CD4-positive, alpha-beta T cell (primary cell): ENCODE data around the gene FMO1. TPM values are rescaled to one million over a fixed set of nuclear protein-coding genes. Genes with fewer than 3 reads are reported as not detected.

Source experiments
- ATAC-seq: fragments of 200-7000 bp; cut with Tn5 transposase; one replicate; pipeline ENCODE4 v1.10.0; 2022; ENCODE audit warnings: mild to moderate bottlenecking; ENCODE audit not compliant: poor library complexity
- CTCF ChIA-PET: fragments of 350-600 bp; sonication (Branson Sonifier 250); formaldehyde crosslinking; loops from one replicate; lab custom pipeline; 2021; ENCODE audit warnings: antibody characterized with exemption, inconsistent platforms; lab: Charles Lee
- POLR2A ChIA-PET: fragments of 350-600 bp; sonication (Branson Sonifier 250); formaldehyde crosslinking; loops from one replicate; lab custom pipeline; 2021; ENCODE audit warnings: antibody characterized with exemption, inconsistent platforms; lab: Charles Lee
- DNase-seq, 14 experiments: peaks; one replicate each; pipeline ENCODE4 v3.0.0-alpha.2; 2013 to 2020; ENCODE audit warnings: mixed read lengths in 2 of 14
- H3K27ac ChIP-seq, 2 donors: one replicate each; pipeline versions ENCODE4 v1.5.1 to v1.7.0; 2013; ENCODE audit warnings: low read length in 2 of 2, low read depth in 1 of 2, mild to moderate bottlenecking in 1 of 2
- H3K27me3 ChIP-seq, 2 experiments: 1 replicate in 1 of 2; 2 replicates in 1 of 2; pipeline versions ENCODE4 v1.6.1 to v1.7.0; 2013; ENCODE audit warnings: low read length in 2 of 2, control low read depth in 1 of 2, mild to moderate bottlenecking in 1 of 2, moderate library complexity in 1 of 2; ENCODE audit not compliant: insufficient read depth in 2 of 2, control insufficient read depth in 1 of 2
- H3K36me3 ChIP-seq: one replicate; pipeline ENCODE4 v1.6.1; 2013; ENCODE audit warnings: low read length, control low read depth; ENCODE audit not compliant: insufficient read depth
- H3K4me1 ChIP-seq: one replicate; pipeline ENCODE4 v1.6.1; 2013; ENCODE audit warnings: low read length, control low read depth; ENCODE audit not compliant: insufficient read depth
- H3K4me3 ChIP-seq: one replicate; pipeline ENCODE4 v1.5.1; 2013; ENCODE audit warnings: mild to moderate bottlenecking, low read length, moderate library complexity
- H3K9me3 ChIP-seq, 2 experiments: 1 replicate in 1 of 2; 2 replicates in 1 of 2; pipeline versions ENCODE4 v1.6.1 to v1.7.0; 2013; ENCODE audit warnings: low read length in 2 of 2, mild to moderate bottlenecking in 2 of 2, control low read depth in 1 of 2, moderate library complexity in 1 of 2; ENCODE audit not compliant: control insufficient read depth in 1 of 2, insufficient read depth in 1 of 2
- H3K27ac Mint-ChIP-seq: one replicate; pipeline ENCODE4 v1.8.0; 2020; ENCODE audit warnings: mixed read lengths
- H3K27me3 Mint-ChIP-seq: one replicate; pipeline ENCODE4 v1.8.0; 2021; ENCODE audit warnings: mixed read lengths
- H3K36me3 Mint-ChIP-seq: one replicate; pipeline ENCODE4 v1.8.0; 2021; ENCODE audit warnings: low read depth, mixed read lengths
- H3K4me1 Mint-ChIP-seq: one replicate; pipeline ENCODE4 v1.8.0; 2021; ENCODE audit warnings: low read depth, mixed read lengths
- H3K4me3 Mint-ChIP-seq: one replicate; pipeline ENCODE4 v1.8.0; 2020; ENCODE audit warnings: mild to moderate bottlenecking, mixed read lengths
- H3K9me3 Mint-ChIP-seq: one replicate; pipeline ENCODE4 v1.8.0; 2020; ENCODE audit warnings: mixed read lengths
- CTCF ChIP-seq: fragments of 200-600 bp; IDR thresholded peaks from one replicate; pipeline ENCODE4 v1.8.0; 2022; ENCODE audit warnings: antibody characterized with exemption, mild to moderate bottlenecking
- intact Hi-C, 2 experiments: fragments of 100-400 bp; cut with DNase I in 1 of 2; cut with micrococcal nuclease in 1 of 2; formaldehyde crosslinking; loops; one replicate each; pipeline versions ENCODE4 v1.15.1 to v1.9.0; 2023 to 2025; cut with DNase I, micrococcal nuclease
- total RNA-seq, 174 experiments: library from RNA in 2 of 174; stranded (reverse) in 2 of 174; gene quantifications; one replicate each; pipeline ENCODE4 v1.2.3 and lab custom pipeline; 2021 to 2026

The FMO1 gene
- total RNA-seq, 2 experiments from 2014 or later = not detected

DNA sequence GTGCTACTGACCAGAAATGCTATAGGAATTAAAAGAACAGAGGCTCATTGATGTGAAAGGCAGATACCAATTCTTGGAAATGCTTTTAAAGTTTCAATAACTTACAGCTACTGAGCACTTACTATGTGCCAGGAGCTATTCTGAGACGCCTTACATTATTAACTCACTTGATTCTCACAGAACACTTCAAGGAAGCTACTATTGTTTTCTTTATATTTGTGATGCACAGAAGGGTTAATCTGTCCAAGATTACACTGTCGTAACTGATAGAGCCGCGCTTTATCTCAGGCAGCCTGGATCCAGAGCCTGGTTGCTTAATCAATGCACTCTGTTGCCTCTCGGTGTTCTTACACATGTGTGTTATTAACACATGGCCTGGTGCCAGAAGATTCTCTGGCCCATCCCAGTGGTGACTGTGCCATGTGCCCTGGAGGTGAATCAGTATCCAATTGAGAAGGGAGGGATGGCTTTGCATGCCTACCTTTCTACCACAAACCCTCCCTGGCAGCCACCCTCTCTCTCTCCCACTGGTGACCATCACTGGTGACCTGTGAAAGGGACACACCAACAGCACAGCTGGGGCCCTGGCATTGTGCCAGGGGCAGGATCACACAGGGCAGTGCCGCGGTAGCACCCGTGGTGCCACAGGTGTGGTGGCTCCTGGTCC lies 8.8 kb downstream of the FMO1 start:
- H3K27me3 ChIP-seq = peaks cover 10% of the 10 kb centered on the region in 2 experiments
- H3K4me3 ChIP-seq = no peak overlapping the region
- peaks cover 4% of the 10 kb centered on the region for H3K4me1 ChIP-seq
- no peak for TF ChIP-seq CTCF
- H3K9me3 ChIP-seq = no peaks in the 10 kb centered on the region
- DNase-seq (no peak), ATAC-seq (no peak)
- H3K9me3 Mint-ChIP-seq = no peaks in the 10 kb centered on the region
- H3K36me3 ChIP-seq = no peaks in the 10 kb centered on the region
- ChIA-PET CTCF (no interaction called here), POLR2A (no interaction called here)
- H3K27ac ChIP-seq = no peak overlapping the region
- H3K36me3 Mint-ChIP-seq = no peaks in the 10 kb centered on the region
- H3K4me3 Mint-ChIP-seq = no peak overlapping the region
- peaks cover 4% of the 10 kb centered on the region for H3K4me1 Mint-ChIP-seq
- intact Hi-C loops = no loop called here
- H3K27me3 Mint-ChIP-seq = peaks cover 30% of the 10 kb centered on the region
- no peak overlapping the region for H3K27ac Mint-ChIP-seq

DNA sequence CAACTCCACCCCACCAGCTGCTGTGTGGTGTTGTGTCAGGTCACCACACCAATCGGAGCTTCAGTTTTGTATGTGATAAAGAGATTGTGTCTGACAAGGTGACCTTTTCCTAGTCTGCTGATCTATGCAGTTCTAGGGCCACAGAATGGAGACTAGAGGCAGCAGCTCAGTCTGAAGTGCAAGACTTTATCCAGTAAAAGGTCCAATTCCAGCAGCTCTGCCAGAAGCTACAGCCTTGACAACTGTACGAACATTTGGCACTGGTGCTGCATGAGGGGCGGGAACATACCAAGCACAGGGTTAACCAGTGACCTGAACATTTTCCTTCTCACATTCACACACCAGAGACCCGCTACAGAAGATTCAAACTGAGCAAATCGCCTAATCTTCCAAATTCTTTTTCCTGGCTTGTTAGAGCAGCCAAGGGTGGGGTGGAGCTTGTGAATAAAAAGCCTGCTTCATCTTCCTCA lies 9.3 kb downstream of the FMO1 start:
- CTCF ChIA-PET = no interaction called here
- Mint-ChIP-seq H3K27me3 (peaks cover 25% of the 10 kb centered on the region), H3K4me1 (no peaks in the 10 kb centered on the region), H3K36me3 (no peaks in the 10 kb centered on the region), H3K27ac (no peak overlapping the region), H3K9me3 (no peaks in the 10 kb centered on the region), H3K4me3 (no peak overlapping the region)
- DNase-seq (no peak), ATAC-seq (no peak)
- POLR2A ChIA-PET = no interaction called here
- H3K27ac ChIP-seq = no peak overlapping the region
- no peaks in the 10 kb centered on the region for H3K36me3 ChIP-seq
- H3K9me3 ChIP-seq = no peaks in the 10 kb centered on the region
- intact Hi-C loops = no loop called here
- no peak for TF ChIP-seq CTCF
- no peaks in the 10 kb centered on the region for H3K4me1 ChIP-seq
- peaks cover 5 to 6% of the 10 kb centered on the region in 2 experiments for H3K27me3 ChIP-seq
- no peak overlapping the region for H3K4me3 ChIP-seq

- Mint-ChIP-seq H3K9me3 (no peaks in the 10 kb centered on the region), H3K36me3 (no peaks in the 10 kb centered on the region)
Observed at GRCh38 chr1:171258429-171258828, 10.1 kb downstream of the FMO1 start.

More at GRCh38 chr1:171258429-171258828, 10.1 kb downstream of the FMO1 start:
- H3K9me3 ChIP-seq = no peaks in the 10 kb centered on the region
- ChIA-PET POLR2A (no interaction called here), CTCF (no interaction called here)
- ATAC-seq = no peak
- DNase-seq = no peak
- peaks cover under 1 to 4% of the 10 kb centered on the region in 2 experiments for H3K27me3 ChIP-seq
- H3K4me1 ChIP-seq = no peaks in the 10 kb centered on the region
- Mint-ChIP-seq H3K27ac (no peak overlapping the region), H3K27me3 (peaks cover 18% of the 10 kb centered on the region), H3K4me1 (no peaks in the 10 kb centered on the region), H3K4me3 (no peak overlapping the region)
- intact Hi-C loops = no loop called here
- H3K27ac ChIP-seq = no peak overlapping the region
- no peak for TF ChIP-seq CTCF
- no peaks in the 10 kb centered on the region for H3K36me3 ChIP-seq
- no peak overlapping the region for H3K4me3 ChIP-seq
